Hepatocyte (in vitro differentiated cells): Measurements from ENCODE around the gene PKD1L1. TPM values are rescaled to one million over a fixed set of nuclear protein-coding genes. Genes with fewer than 3 reads are reported as not detected.

Experiments used
- DNase-seq: peaks from one replicate; pipeline ENCODE4 v3.0.0-alpha.2; 2016; ENCODE audit warnings: low spot score
- H2AFZ ChIP-seq: fragments of 200-600 bp; sonication (generic); 2 replicates; pipeline ENCODE4 v1.6.0; 2016; ENCODE audit warnings: antibody characterized with exemption, mild to moderate bottlenecking
- H3K27ac ChIP-seq: fragments of 200-600 bp; sonication (generic); 2 replicates; pipeline ENCODE4 v1.5.1; 2016; ENCODE audit warnings: mild to moderate bottlenecking
- H3K27me3 ChIP-seq: fragments of 200-600 bp; sonication (generic); 2 replicates; pipeline ENCODE4 v1.6.1; 2016
- H3K36me3 ChIP-seq: fragments of 200-600 bp; sonication (generic); replicated peaks from 2 replicates; pipeline ENCODE4 v1.5.1; 2016; ENCODE audit warnings: low read depth; ENCODE audit not compliant: insufficient read depth
- H3K4me1 ChIP-seq: fragments of 200-600 bp; sonication (generic); 2 replicates; pipeline ENCODE4 v1.5.1; 2016; ENCODE audit warnings: mild to moderate bottlenecking, moderate library complexity; ENCODE audit not compliant: insufficient read depth
- H3K4me2 ChIP-seq: fragments of 200-600 bp; sonication (generic); 2 replicates; pipeline ENCODE4 v1.6.0; 2016
- H3K4me3 ChIP-seq: fragments of 200-600 bp; sonication (generic); 2 replicates; pipeline ENCODE4 v1.5.1; 2016; ENCODE audit warnings: mild to moderate bottlenecking
- H3K79me2 ChIP-seq: fragments of 200-600 bp; sonication (generic); 2 replicates; pipeline ENCODE4 v1.6.0; 2017; ENCODE audit warnings: mild to moderate bottlenecking
- H3K9me2 ChIP-seq: fragments of 200-600 bp; sonication (generic); replicated peaks from 2 replicates; pipeline ENCODE4 v1.6.0; 2017; ENCODE audit warnings: mild to moderate bottlenecking; ENCODE audit not compliant: insufficient read depth
- H3K9me3 ChIP-seq: fragments of 200-600 bp; sonication (generic); 2 replicates; pipeline ENCODE4 v1.5.1; 2016; ENCODE audit warnings: low read depth, mild to moderate bottlenecking
- H4K20me1 ChIP-seq: fragments of 200-600 bp; sonication (generic); 2 replicates; pipeline ENCODE4 v1.6.0; 2016; ENCODE audit warnings: mild to moderate bottlenecking; ENCODE audit not compliant: insufficient read depth, poor library complexity, severe bottlenecking
- CTCF ChIP-seq: fragments of 200-600 bp; sonication (generic); IDR thresholded peaks from 2 replicates; pipeline ENCODE4 v1.5.1; 2016; ENCODE audit warnings: antibody characterized with exemption, mild to moderate bottlenecking; ENCODE audit not compliant: poor library complexity
- EZH2 ChIP-seq: fragments of 200-600 bp; sonication (generic); IDR thresholded peaks from 2 replicates; pipeline ENCODE4 v1.6.1; 2016; ENCODE audit warnings: antibody characterized with exemption, mild to moderate bottlenecking, borderline replicate concordance
- EZH2phosphoT487 ChIP-seq: fragments of 200-600 bp; sonication (generic); IDR thresholded peaks from one replicate; pipeline ENCODE4 v1.6.1; 2018; ENCODE audit warnings: antibody characterized with exemption, mild to moderate bottlenecking, low read depth, moderate library complexity; ENCODE audit not compliant: unreplicated experiment, severe bottlenecking
- WGBS: methylation state at CpG from one replicate; pipeline ENCODE4 v1.1.6; 2016; ENCODE audit warnings: low lambda C conversion rate; ENCODE audit errors: missing lambda C conversion rate; 5-methylcytosine and 5-hydroxymethylcytosine counted together
- polyA plus RNA-seq: library from polyadenylated mRNA; unstranded; fragments of >200 nt; fragmentation: Nextera tagmentation; extraction: Ambion mirVana; gene quantifications from 2 replicates; pipeline ENCODE4 v1.2.1, GENCODE V29; 2016
- total RNA-seq: library from RNA; depleted of rRNA; stranded (reverse); fragments of >200 nt; gene quantifications from 2 replicates; pipeline ENCODE4 v1.2.3, GENCODE V29; 2014

Gene PKD1L1
- total and polyA plus RNA-seq, 2 experiments from 2014 or later, result 0.07 TPM

DNA sequence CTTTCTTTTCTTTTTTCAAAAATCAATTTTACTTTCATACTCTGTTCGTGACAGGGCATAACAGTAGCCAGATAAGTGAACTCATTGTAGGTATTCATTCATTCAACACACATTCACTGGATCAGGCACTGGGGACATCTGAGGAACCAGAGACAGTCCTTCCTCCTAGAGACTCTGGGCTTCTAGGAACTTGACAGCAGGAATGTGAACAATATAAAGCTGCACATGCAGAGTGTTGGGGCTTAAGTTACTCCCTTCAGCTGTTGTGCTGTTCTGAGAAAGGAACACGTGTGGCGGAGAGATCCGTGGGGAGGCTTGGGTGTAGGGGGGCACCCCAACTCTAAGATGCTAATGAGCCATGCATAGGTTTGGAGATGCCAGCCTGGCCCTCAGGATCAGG, 120.4 kb downstream of the PKD1L1 start:
- Histone ChIP-seq H3K79me2 (no peaks in the 10 kb centered on the region), H3K9me3 (no peaks in the 10 kb centered on the region), H2AFZ (no peak overlapping the region), H3K4me1 (no peaks in the 10 kb centered on the region), H3K27me3 (no peaks in the 10 kb centered on the region), H4K20me1 (no peaks in the 10 kb centered on the region), H3K9me2 (no peaks in the 10 kb centered on the region), H3K27ac (no peak overlapping the region), H3K4me3 (no peak overlapping the region), H3K36me3 (no peaks in the 10 kb centered on the region), H3K4me2 (no peak overlapping the region)
- no peak for TF ChIP-seq EZH2phosphoT487
- no peak for TF ChIP-seq EZH2
- TF ChIP-seq CTCF, result no peak
- DNase-seq, result no peak
- WGBS, result 77% methylated on average over 4 of the region's 4 CpGs

DNA sequence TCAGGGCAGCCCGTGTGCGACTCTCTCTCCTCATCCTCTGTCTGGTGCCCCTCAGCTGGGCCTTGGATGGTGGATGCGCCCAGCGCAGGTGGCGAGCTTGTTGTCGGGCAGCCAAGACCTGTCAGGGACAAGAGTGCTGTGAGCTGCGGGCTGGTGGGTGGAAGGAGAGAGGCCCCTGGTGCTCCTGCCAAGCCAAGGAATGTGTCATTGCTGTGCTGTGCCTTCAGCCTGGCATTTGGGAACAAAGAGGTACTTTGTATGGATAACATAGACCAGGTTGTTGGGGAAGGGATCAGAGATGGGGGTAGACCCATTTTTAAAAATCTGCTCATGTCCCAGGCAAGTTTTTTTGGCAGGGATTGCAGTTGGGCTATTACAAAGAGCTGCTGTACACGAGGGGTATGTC, 120.9 kb downstream of the PKD1L1 start:
- 93% methylated on average over 8 of the region's 8 CpGs for WGBS
- Histone ChIP-seq H3K4me2 (no peak overlapping the region), H3K79me2 (no peaks in the 10 kb centered on the region), H2AFZ (no peak overlapping the region), H3K9me2 (no peaks in the 10 kb centered on the region), H4K20me1 (no peaks in the 10 kb centered on the region), H3K36me3 (no peaks in the 10 kb centered on the region), H3K4me3 (no peak overlapping the region), H3K27ac (no peak overlapping the region), H3K9me3 (no peaks in the 10 kb centered on the region), H3K4me1 (no peaks in the 10 kb centered on the region), H3K27me3 (no peaks in the 10 kb centered on the region)
- DNase-seq, result no peak
- TF ChIP-seq EZH2phosphoT487, result no peak
- TF ChIP-seq CTCF, result no peak
- TF ChIP-seq EZH2, result no peak

DNA sequence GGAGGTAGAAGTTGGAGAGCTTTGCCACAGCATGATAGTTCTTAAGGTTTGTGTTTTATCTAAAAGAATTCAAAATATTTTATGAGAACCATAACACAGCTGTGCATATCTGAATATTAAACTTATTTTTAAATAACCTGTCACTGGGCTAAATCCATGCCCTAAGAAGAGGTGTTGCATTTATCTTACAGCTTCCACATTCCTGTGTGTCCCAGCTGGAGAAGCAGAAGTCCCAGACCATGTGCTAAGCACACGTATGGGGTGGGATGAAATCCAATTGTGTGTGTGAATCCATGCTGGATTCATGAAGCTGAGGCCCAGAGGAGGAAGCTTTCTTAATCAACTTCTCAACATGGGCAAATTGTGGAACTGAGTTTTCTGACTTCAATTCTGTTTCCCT, 121.5 kb downstream of the PKD1L1 start:
- TF ChIP-seq EZH2phosphoT487 (no peak), CTCF (no peak), EZH2 (no peak)
- no peak for DNase-seq
- no peak overlapping the region for H3K4me3 ChIP-seq
- no peaks in the 10 kb centered on the region for H3K9me3 ChIP-seq
- no peaks in the 10 kb centered on the region for H3K79me2 ChIP-seq
- H4K20me1 ChIP-seq, result no peaks in the 10 kb centered on the region
- H3K36me3 ChIP-seq, result no peaks in the 10 kb centered on the region
- no peaks in the 10 kb centered on the region for H3K27me3 ChIP-seq
- H2AFZ ChIP-seq, result no peak overlapping the region
- no peak overlapping the region for H3K27ac ChIP-seq
- WGBS, result 63% methylated on average over 1 of the region's 1 CpG
- no peaks in the 10 kb centered on the region for H3K4me1 ChIP-seq
- H3K4me2 ChIP-seq, result no peak overlapping the region
- no peaks in the 10 kb centered on the region for H3K9me2 ChIP-seq

GRCh38 chr7:47819607-47819920, 128.7 kb downstream of the PKD1L1 start:
- no peak overlapping the region for H2AFZ ChIP-seq
- H3K27ac ChIP-seq, result no peak overlapping the region
- peaks cover 9% of the 10 kb centered on the region for H3K4me1 ChIP-seq
- H3K36me3 ChIP-seq, result no peaks in the 10 kb centered on the region
- no peaks in the 10 kb centered on the region for H3K9me3 ChIP-seq
- no peaks in the 10 kb centered on the region for H3K27me3 ChIP-seq
- DNase-seq, result no peak
- no peaks in the 10 kb centered on the region for H3K9me2 ChIP-seq
- no peak overlapping the region for H3K4me2 ChIP-seq
- WGBS, result 95% methylated on average over 3 of the region's 3 CpGs
- no peaks in the 10 kb centered on the region for H4K20me1 ChIP-seq
- no peak overlapping the region for H3K4me3 ChIP-seq
- no peaks in the 10 kb centered on the region for H3K79me2 ChIP-seq
- TF ChIP-seq CTCF, result no peak
